H9 (cell line): ENCODE results near the gene NEK11. TPM values are rescaled to one million over a fixed set of nuclear protein-coding genes. Genes with fewer than 3 reads are reported as not detected.

Source experiments
- DNase-seq: peaks from one replicate; pipeline ENCODE4 v3.0.0-alpha.2; 2017
- H2AFZ ChIP-seq: one replicate; pipeline ENCODE4 v1.6.1; 2013; ENCODE audit warnings: mild to moderate bottlenecking, low read length, control low read depth, moderate library complexity
- H2AK5ac ChIP-seq: 2 replicates; pipeline ENCODE4 v1.6.1; 2013; ENCODE audit warnings: low read length, control low read depth, mixed read lengths; ENCODE audit not compliant: insufficient read length
- H2BK120ac ChIP-seq: one replicate; pipeline ENCODE4 v1.6.1; 2013; ENCODE audit warnings: low read depth, mild to moderate bottlenecking, low read length, control low read depth, inconsistent platforms; ENCODE audit not compliant: poor library complexity, severe bottlenecking
- H2BK12ac ChIP-seq: 2 replicates; pipeline ENCODE4 v1.6.1; 2013; ENCODE audit warnings: low read length, control low read depth, mixed read lengths, low read depth; ENCODE audit not compliant: insufficient read length
- H2BK15ac ChIP-seq: 2 replicates; pipeline ENCODE4 v1.6.1; 2013; ENCODE audit warnings: low read depth, low read length, control low read depth
- H2BK20ac ChIP-seq: one replicate; pipeline ENCODE4 v1.6.1; 2013; ENCODE audit warnings: low read depth, mild to moderate bottlenecking, low read length, control low read depth, inconsistent platforms; ENCODE audit not compliant: poor library complexity, severe bottlenecking
- H2BK5ac ChIP-seq: 2 replicates; pipeline ENCODE4 v1.6.1; 2013; ENCODE audit warnings: low read length, control low read depth, mixed read lengths; ENCODE audit not compliant: insufficient read length
- H3K14ac ChIP-seq: 2 replicates; pipeline ENCODE4 v1.6.1; 2013; ENCODE audit warnings: low read length, control low read depth; ENCODE audit not compliant: insufficient read depth
- H3K18ac ChIP-seq: 2 replicates; pipeline ENCODE4 v1.6.1; 2013; ENCODE audit warnings: low read depth, mild to moderate bottlenecking, mixed read lengths, low read length, control low read depth; ENCODE audit not compliant: insufficient read length
- H3K23ac ChIP-seq: 2 replicates; pipeline ENCODE4 v1.6.1; 2013; ENCODE audit warnings: low read length, control low read depth, mixed read lengths, low read depth; ENCODE audit not compliant: insufficient read length
- H3K23me2 ChIP-seq: 2 replicates; pipeline ENCODE4 v1.6.1; 2013; ENCODE audit warnings: low read depth, mild to moderate bottlenecking, mixed read lengths, low read length, control low read depth; ENCODE audit not compliant: insufficient read length, poor library complexity, severe bottlenecking
- H3K27ac ChIP-seq: 2 replicates; pipeline ENCODE4 v1.5.1; 2013; ENCODE audit warnings: low read length, control low read depth, mixed read lengths, low read depth; ENCODE audit not compliant: insufficient read length
- H3K27me3 ChIP-seq: 2 replicates; pipeline ENCODE4 v1.6.1; 2013; ENCODE audit warnings: low read length, control low read depth, inconsistent platforms; ENCODE audit not compliant: insufficient read depth
- H3K4ac ChIP-seq: 2 replicates; pipeline ENCODE4 v1.6.1; 2013; ENCODE audit warnings: low read depth, mild to moderate bottlenecking, control low read depth, inconsistent platforms, low read length, moderate library complexity
- H3K4me1 ChIP-seq: 2 replicates; pipeline ENCODE4 v1.6.1; 2013; ENCODE audit warnings: low read length, control low read depth, inconsistent platforms; ENCODE audit not compliant: insufficient read depth
- H3K4me2 ChIP-seq: 2 replicates; pipeline ENCODE4 v1.6.1; 2013; ENCODE audit warnings: low read length, control low read depth, mixed read lengths; ENCODE audit not compliant: insufficient read length, insufficient read depth
- H3K56ac ChIP-seq: 2 replicates; pipeline ENCODE4 v1.6.1; 2013; ENCODE audit warnings: low read depth, mild to moderate bottlenecking, mixed read lengths, low read length, control low read depth; ENCODE audit not compliant: insufficient read length
- H3K79me1 ChIP-seq: 2 replicates; pipeline ENCODE4 v1.6.1; 2013; ENCODE audit warnings: low read depth, mild to moderate bottlenecking, moderate library complexity, low read length, control low read depth, inconsistent platforms; ENCODE audit not compliant: insufficient read depth, poor library complexity, severe bottlenecking
- H3K79me2 ChIP-seq: 2 replicates; pipeline ENCODE4 v1.6.1; 2013; ENCODE audit warnings: low read length, control low read depth, inconsistent platforms; ENCODE audit not compliant: insufficient read depth
- H3K9ac ChIP-seq: 2 replicates; pipeline ENCODE4 v1.6.1; 2013; ENCODE audit warnings: low read length, control low read depth, mixed read lengths; ENCODE audit not compliant: insufficient read length; ENCODE audit errors: extremely low read depth
- H3K9me3 ChIP-seq: one replicate; pipeline ENCODE4 v1.6.1; 2013; ENCODE audit warnings: low read depth, low read length, inconsistent platforms; ENCODE audit not compliant: control insufficient read depth
- H3T11ph ChIP-seq: one replicate; pipeline ENCODE4 v1.6.1; 2013; ENCODE audit warnings: mild to moderate bottlenecking, low read length, control low read depth, inconsistent platforms
- H4K20me1 ChIP-seq: one replicate; pipeline ENCODE4 v1.6.1; 2013; ENCODE audit not compliant: control insufficient read depth, insufficient read length, insufficient read depth
- H4K5ac ChIP-seq: 2 replicates; pipeline ENCODE4 v1.6.1; 2013; ENCODE audit warnings: low read depth, mild to moderate bottlenecking, mixed read lengths, low read length, control low read depth; ENCODE audit not compliant: insufficient read length
- H4K8ac ChIP-seq: replicated peaks from 2 replicates; pipeline ENCODE4 v1.6.1; 2013; ENCODE audit warnings: low read length, control low read depth, mixed read lengths, low read depth; ENCODE audit not compliant: insufficient read length
- H4K91ac ChIP-seq: 2 replicates; pipeline ENCODE4 v1.6.1; 2013; ENCODE audit warnings: low read depth, mild to moderate bottlenecking, moderate library complexity, mixed read lengths, low read length, control low read depth; ENCODE audit not compliant: insufficient read length
- H3K27ac Mint-ChIP-seq, 3 experiments: 2 replicates in 2 of 3; 3 replicates in 1 of 3; pipeline ENCODE4 v1.8.0; 2020 to 2021; ENCODE audit warnings: mixed read lengths in 3 of 3, mild to moderate bottlenecking in 1 of 3, moderate library complexity in 1 of 3
- H3K27me3 Mint-ChIP-seq: 2 replicates; pipeline ENCODE4 v1.8.0; 2021; ENCODE audit warnings: low read depth, mild to moderate bottlenecking, moderate library complexity, mixed read lengths
- H3K36me3 Mint-ChIP-seq, 3 experiments: 2 replicates in 2 of 3; 3 replicates in 1 of 3; pipeline ENCODE4 v1.8.0; 2020 to 2021; ENCODE audit warnings: low read depth in 3 of 3, mixed read lengths in 3 of 3; ENCODE audit not compliant: insufficient read depth in 1 of 3
- H3K4me1 Mint-ChIP-seq, 2 experiments: 2 replicates each; pipeline ENCODE4 v1.8.0; 2020; ENCODE audit warnings: mixed read lengths in 2 of 2
- H3K4me3 Mint-ChIP-seq, 2 experiments: 2 replicates in 1 of 2; 3 replicates in 1 of 2; pipeline ENCODE4 v1.8.0; 2020 to 2021; ENCODE audit warnings: mild to moderate bottlenecking in 2 of 2, mixed read lengths in 2 of 2, moderate library complexity in 1 of 2
- H3K9me3 Mint-ChIP-seq, 2 experiments: 2 replicates in 1 of 2; 3 replicates in 1 of 2; pipeline ENCODE4 v1.8.0; 2020; ENCODE audit warnings: mild to moderate bottlenecking in 2 of 2, mixed read lengths in 2 of 2, moderate library complexity in 1 of 2
- WGBS: extraction: QIAGEN DNeasy Blood & Tissue Kit; methylation state at CpG from one replicate; pipeline ENCODE4 v1.1.7; 2013; ENCODE audit warnings: missing lambda C conversion rate, low lambda C conversion rate, mixed read lengths; ENCODE audit not compliant: insufficient read length; ENCODE audit errors: extremely low coverage; 5-methylcytosine and 5-hydroxymethylcytosine counted together
- total RNA-seq: library from RNA; stranded (reverse); gene quantifications from 2 replicates; pipeline ENCODE4 v1.2.1, GENCODE V29; 2021
- TF ChIP-seq, protein P1 (sequence below): fragments of 200-600 bp; sonication (generic); conservative IDR thresholded peaks from 3 replicates; pipeline ENCODE4 v1.8.0; 2021; ENCODE audit warnings: antibody characterized with exemption, mild to moderate bottlenecking

The NEK11 gene
- total RNA-seq, 1 experiment from 2014 or later, result 2.5 TPM

DNA sequence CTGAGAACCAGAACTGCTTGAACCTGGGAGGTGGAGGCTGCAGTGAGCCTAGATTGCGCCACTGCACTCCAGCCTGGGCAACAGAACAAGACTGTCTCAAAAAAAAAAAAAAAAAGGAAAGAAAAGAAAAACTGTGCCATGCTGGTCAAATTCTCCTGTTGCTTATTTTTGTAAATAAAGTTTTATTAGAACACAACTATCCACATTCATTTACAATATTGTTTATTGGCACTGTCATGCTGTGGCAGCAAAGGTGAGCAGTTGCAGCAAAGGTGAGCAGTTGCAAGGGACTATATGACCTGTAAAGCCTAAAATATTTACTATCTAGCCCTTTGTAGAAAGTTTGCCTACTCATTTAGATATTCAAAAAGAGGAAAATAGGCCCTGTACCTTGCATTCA is 18.4 kb upstream of the NEK11 start:
- Histone ChIP-seq H4K20me1 (no peaks in the 10 kb centered on the region), H4K8ac (no peak overlapping the region), H3K27me3 (no peaks in the 10 kb centered on the region), H3K79me1 (no peaks in the 10 kb centered on the region), H4K91ac (no peak overlapping the region), H2BK20ac (no peak overlapping the region), H3K23me2 (no peaks in the 10 kb centered on the region), H3K9ac (no peak overlapping the region), H2BK120ac (no peak overlapping the region), H3K9me3 (no peaks in the 10 kb centered on the region), H3K56ac (no peak overlapping the region), H3K4ac (no peak overlapping the region), H2AFZ (no peak overlapping the region), H2BK12ac (no peak overlapping the region), H3K14ac (no peak overlapping the region), H3K79me2 (no peaks in the 10 kb centered on the region), H3K23ac (no peak overlapping the region), H2BK5ac (no peak overlapping the region), H3K27ac (no peak overlapping the region), H3T11ph (no peak overlapping the region), H3K4me2 (no peak overlapping the region), H3K4me1 (no peaks in the 10 kb centered on the region), H2BK15ac (no peak overlapping the region), H3K18ac (no peak overlapping the region), H4K5ac (no peak overlapping the region), H2AK5ac (no peak overlapping the region)
- DNase-seq, result no peak
- WGBS, result no CpG with 5 or more reads among the region's 1 CpG
- no peaks in the 10 kb centered on the region for H3K27me3 Mint-ChIP-seq
- H3K36me3 Mint-ChIP-seq, result peaks cover 3 to 23% (median 23%) of the 10 kb centered on the region in 3 experiments; a peak in 6 of 7 replicates
- no peaks in the 10 kb centered on the region for H3K4me1 Mint-ChIP-seq
- H3K27ac Mint-ChIP-seq, result no peak overlapping the region
- H3K9me3 Mint-ChIP-seq, result no peaks in the 10 kb centered on the region
- no peak overlapping the region for H3K4me3 Mint-ChIP-seq
- TF ChIP-seq, protein P1, sequence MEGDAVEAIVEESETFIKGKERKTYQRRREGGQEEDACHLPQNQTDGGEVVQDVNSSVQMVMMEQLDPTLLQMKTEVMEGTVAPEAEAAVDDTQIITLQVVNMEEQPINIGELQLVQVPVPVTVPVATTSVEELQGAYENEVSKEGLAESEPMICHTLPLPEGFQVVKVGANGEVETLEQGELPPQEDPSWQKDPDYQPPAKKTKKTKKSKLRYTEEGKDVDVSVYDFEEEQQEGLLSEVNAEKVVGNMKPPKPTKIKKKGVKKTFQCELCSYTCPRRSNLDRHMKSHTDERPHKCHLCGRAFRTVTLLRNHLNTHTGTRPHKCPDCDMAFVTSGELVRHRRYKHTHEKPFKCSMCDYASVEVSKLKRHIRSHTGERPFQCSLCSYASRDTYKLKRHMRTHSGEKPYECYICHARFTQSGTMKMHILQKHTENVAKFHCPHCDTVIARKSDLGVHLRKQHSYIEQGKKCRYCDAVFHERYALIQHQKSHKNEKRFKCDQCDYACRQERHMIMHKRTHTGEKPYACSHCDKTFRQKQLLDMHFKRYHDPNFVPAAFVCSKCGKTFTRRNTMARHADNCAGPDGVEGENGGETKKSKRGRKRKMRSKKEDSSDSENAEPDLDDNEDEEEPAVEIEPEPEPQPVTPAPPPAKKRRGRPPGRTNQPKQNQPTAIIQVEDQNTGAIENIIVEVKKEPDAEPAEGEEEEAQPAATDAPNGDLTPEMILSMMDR, result no peak
